K562 (cell line): Measurements from ENCODE around the gene EGLN1. TPM values are rescaled to one million over a fixed set of nuclear protein-coding genes. Genes with fewer than 3 reads are reported as not detected.
A peak's percentile ranks its signal among the peaks of the same experiment; 100 is the strongest.

Experiments used
- ARID2 ChIP-seq: fragments of 450-650 bp; IDR thresholded peaks from 2 replicates; pipeline ENCODE4 v1.6.1; 2017; ENCODE audit warnings: antibody characterized with exemption, mild to moderate bottlenecking
- ETV1 ChIP-seq: fragments of 450-650 bp; conservative IDR thresholded peaks from 2 replicates; pipeline ENCODE4 v1.6.1; 2016; ENCODE audit warnings: missing genetic modification characterization, control low read depth, low read depth, missing compliant biosample characterization
- HDAC2 ChIP-seq: fragments of 450-650 bp; IDR thresholded peaks from 2 replicates; pipeline ENCODE4 v1.6.1; 2016; ENCODE audit warnings: mild to moderate bottlenecking
- JUND ChIP-seq, 2 experiments: IDR thresholded peaks; 2 replicates in 1 of 2; 3 replicates in 1 of 2; pipeline ENCODE4 v1.6.1; 2011; ENCODE audit warnings: borderline replicate concordance in 2 of 2, low read depth in 2 of 2, low read length in 2 of 2, improper control_type of control experiment in 1 of 2, missing biosample characterization in 1 of 2, missing genetic modification characterization in 1 of 2, missing genetic modification reagents in 1 of 2
- KAT8 ChIP-seq: fragments of 450-650 bp; IDR thresholded peaks from 2 replicates; pipeline ENCODE4 v1.6.1; 2016; ENCODE audit warnings: low read depth, mild to moderate bottlenecking
- MYC ChIP-seq, 2 experiments: fragments of 250-450 bp in 1 of 2; sonication (Bioruptor Pico) in 1 of 2; IDR thresholded peaks; 2 replicates each; pipeline versions ENCODE4 v1.5.1 to v1.6.1; 2012 to 2021; ENCODE audit warnings: low read depth in 2 of 2, borderline replicate concordance in 1 of 2, improper control_type of control experiment in 1 of 2, low read length in 1 of 2, mild to moderate bottlenecking in 1 of 2, moderate library complexity in 1 of 2
- PHF20 ChIP-seq: fragments of 450-650 bp; IDR thresholded peaks from 2 replicates; pipeline ENCODE4 v1.6.1; 2018; ENCODE audit not compliant: partially characterized antibody
- POLR2A ChIP-seq: fragments of 450-650 bp; conservative IDR thresholded peaks from 2 replicates; pipeline ENCODE4 v1.6.1; 2016
- RBM39 ChIP-seq: fragments of 200-400 bp; formaldehyde crosslinking; optimal IDR thresholded peaks from 2 replicates; pipeline ENCODE3; 2018; ENCODE audit warnings: low read depth, low read length
- SMARCC2 ChIP-seq: fragments of 450-650 bp; IDR thresholded peaks from 2 replicates; pipeline ENCODE4 v1.6.1; 2017; ENCODE audit warnings: antibody characterized with exemption, moderate library complexity, mild to moderate bottlenecking, low read depth
- SNIP1 ChIP-seq: fragments of 450-650 bp; IDR thresholded peaks from 2 replicates; pipeline ENCODE4 v1.7.1; 2017; ENCODE audit warnings: low read depth, mild to moderate bottlenecking
- TRIM24 ChIP-seq, 2 experiments: fragments of 450-650 bp; IDR thresholded peaks; 2 replicates each; pipeline ENCODE4 v1.6.1; 2016
- ZBED1 ChIP-seq: IDR thresholded peaks from 2 replicates; pipeline ENCODE4 v1.6.1; 2014
- ZBTB11 ChIP-seq, 3 experiments: fragments of 200-800 bp in 1 of 3; fragments of 250-450 bp in 1 of 3; fragments of 450-650 bp in 1 of 3; sonication (Bioruptor Pico) in 1 of 3; sonication (Bioruptor generic) in 1 of 3; formaldehyde crosslinking in 1 of 3; IDR thresholded peaks; 2 replicates each; pipeline versions ENCODE4 v1.6.1 to v1.8.0; 2016 to 2022; ENCODE audit warnings: mild to moderate bottlenecking in 2 of 3, missing genetic modification characterization in 2 of 3, missing compliant biosample characterization in 1 of 3, moderate library complexity in 1 of 3
- ZFPM2 ChIP-seq: fragments of 250-450 bp; sonication (Bioruptor Pico); IDR thresholded peaks from 2 replicates; pipeline ENCODE4 v1.5.1; 2022; ENCODE audit warnings: mild to moderate bottlenecking
- ZNF408 ChIP-seq: fragments of 250-450 bp; sonication (Bioruptor Pico); IDR thresholded peaks from 2 replicates; pipeline ENCODE4 v1.4.0; 2020; ENCODE audit warnings: low read depth, mild to moderate bottlenecking, moderate library complexity
- ZNF431 ChIP-seq: sonication (generic); formaldehyde crosslinking; IDR thresholded peaks from 2 replicates; pipeline ENCODE4 v1.8.0; 2022; ENCODE audit warnings: mild to moderate bottlenecking, missing genetic modification reagents
- polyA plus RNA-seq, 8 experiments: library from polyadenylated mRNA; depleted of rRNA in 4 of 8; stranded (reverse) in 5 of 8; unstranded in 3 of 8; fragments of >200 nt; fragmentation: Nextera tagmentation in 2 of 8; fragmentation: Illumina TruSeq in 1 of 8; extraction: Ambion mirVana in 2 of 8; extraction: Trizol in 1 of 8; gene quantifications; 2 replicates each; pipeline versions ENCODE4 v1.2.1 to v1.2.3, GENCODE V29; 2011 to 2014; ENCODE audit warnings: inconsistent platforms in 1 of 8, missing spikeins in 1 of 8
- total RNA-seq, 7 experiments: library from RNA; depleted of rRNA in 6 of 7; stranded (reverse); fragments of >200 nt in 6 of 7; fragmentation: Illumina TruSeq in 2 of 7; extraction: Trizol in 2 of 7; gene quantifications; 2 replicates each; pipeline versions ENCODE4 v1.2.1 to v1.2.3, GENCODE V29; 2011 to 2021; ENCODE audit warnings: low replicate concordance in 1 of 7
- TF ChIP-seq, protein P1 (sequence below): fragments of 250-450 bp; sonication (Bioruptor Pico); IDR thresholded peaks from 2 replicates; pipeline ENCODE4 v1.8.0; 2022; ENCODE audit warnings: moderate library complexity, mild to moderate bottlenecking, inconsistent platforms
- TF ChIP-seq, protein P2 (sequence below): fragments of 250-450 bp; sonication (Bioruptor Pico); IDR thresholded peaks from 2 replicates; pipeline ENCODE4 v1.4.0; 2020; ENCODE audit warnings: mild to moderate bottlenecking

The EGLN1 gene
- total and polyA plus RNA-seq, 9 of the 15 experiments (the other 6 are each of a cell fraction or from before 2014, with no cell fraction given): 5.2 to 54.3 (median 24.6) TPM

GRCh38 chr1:231421971-231422797, at the start of gene EGLN1 (continued):
- TF ChIP-seq JUND (IDR thresholded peaks at IDR 0.05; ENCODE audit: borderline replicate concordance, low read depth, low read length): peak; percentile 43
- TF ChIP-seq JUND (tag; IDR thresholded peaks at IDR 0.05; ENCODE audit: borderline replicate concordance, low read depth, low read length): peak; percentile 61; the same call in 1 of the 3 replicates
- no peak for TF ChIP-seq ZFPM2 (CRISPR knock-in tag)
- TF ChIP-seq TRIM24 (IDR thresholded peaks at IDR 0.05): peak in 1 of 2 experiments; percentile 28; a peak in 1 of 4 replicates
- TF ChIP-seq ZNF431 (CRISPR knock-in tag): no peak
- TF ChIP-seq POLR2A: peak; percentile 88
- TF ChIP-seq ETV1: no peak
- TF ChIP-seq HDAC2: no peak
- TF ChIP-seq, protein P1, sequence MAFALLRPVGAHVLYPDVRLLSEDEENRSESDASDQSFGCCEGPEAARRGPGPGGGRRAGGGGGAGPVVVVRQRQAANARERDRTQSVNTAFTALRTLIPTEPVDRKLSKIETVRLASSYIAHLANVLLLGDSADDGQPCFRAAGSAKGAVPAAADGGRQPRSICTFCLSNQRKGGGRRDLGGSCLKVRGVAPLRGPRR (CRISPR knock-in tag): no peak
- no peak for TF ChIP-seq SNIP1
- TF ChIP-seq KAT8: no peak
- TF ChIP-seq, protein P2, sequence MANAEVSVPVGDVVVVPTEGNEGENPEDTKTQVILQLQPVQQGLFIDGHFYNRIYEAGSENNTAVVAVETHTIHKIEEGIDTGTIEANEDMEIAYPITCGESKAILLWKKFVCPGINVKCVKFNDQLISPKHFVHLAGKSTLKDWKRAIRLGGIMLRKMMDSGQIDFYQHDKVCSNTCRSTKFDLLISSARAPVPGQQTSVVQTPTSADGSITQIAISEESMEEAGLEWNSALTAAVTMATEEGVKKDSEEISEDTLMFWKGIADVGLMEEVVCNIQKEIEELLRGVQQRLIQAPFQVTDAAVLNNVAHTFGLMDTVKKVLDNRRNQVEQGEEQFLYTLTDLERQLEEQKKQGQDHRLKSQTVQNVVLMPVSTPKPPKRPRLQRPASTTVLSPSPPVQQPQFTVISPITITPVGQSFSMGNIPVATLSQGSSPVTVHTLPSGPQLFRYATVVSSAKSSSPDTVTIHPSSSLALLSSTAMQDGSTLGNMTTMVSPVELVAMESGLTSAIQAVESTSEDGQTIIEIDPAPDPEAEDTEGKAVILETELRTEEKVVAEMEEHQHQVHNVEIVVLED (CRISPR knock-in tag): peak; percentile 62
- peak; percentile 80 for TF ChIP-seq MYC (IDR thresholded peaks at IDR 0.05; ENCODE audit: low read depth, low read length)
- TF ChIP-seq MYC (CRISPR knock-in tag; IDR thresholded peaks at IDR 0.05; ENCODE audit: borderline replicate concordance, low read depth): no peak
- peak; percentile 55; the same call in 1 of the 2 replicates for TF ChIP-seq ZBED1
- TF ChIP-seq RBM39: no peak
- no peak for TF ChIP-seq ZNF408
- TF ChIP-seq ARID2: peak; percentile 57; the same call in 1 of the 2 replicates
- TF ChIP-seq ZBTB11 (CRISPR knock-in tag; IDR thresholded peaks at IDR 0.05): peak in 2 of 3 experiments; percentile 34 to 83; a peak in 3 of 6 replicates
- no peak; the same call in 1 of the 2 replicates for TF ChIP-seq SMARCC2
- peak; percentile 84 for TF ChIP-seq PHF20
